KMS-11 (cell line): ENCODE data around the gene MYZAP.

Experiments
- H2AFZ ChIP-seq: fragments of 200-600 bp; sonication (generic); 2 replicates; pipeline ENCODE4 v1.6.1; 2016; ENCODE audit warnings: antibody characterized with exemption, mixed run types, low read depth
- H3K27ac ChIP-seq: fragments of 200-600 bp; sonication (generic); 2 replicates; pipeline ENCODE4 v1.6.1; 2016; ENCODE audit warnings: mild to moderate bottlenecking, mixed run types
- H3K27me3 ChIP-seq: fragments of 200-600 bp; sonication (generic); 2 replicates; pipeline ENCODE4 v1.6.1; 2017; ENCODE audit warnings: mild to moderate bottlenecking, low read depth, mixed run types, moderate library complexity; ENCODE audit not compliant: insufficient read depth
- H3K36me3 ChIP-seq: fragments of 200-600 bp; sonication (generic); 2 replicates; pipeline ENCODE4 v1.6.1; 2017; ENCODE audit warnings: mild to moderate bottlenecking, mixed run types; ENCODE audit not compliant: insufficient read depth
- H3K4me1 ChIP-seq: fragments of 200-600 bp; sonication (generic); 2 replicates; pipeline ENCODE4 v1.6.1; 2016; ENCODE audit warnings: mild to moderate bottlenecking, low read depth, mixed run types; ENCODE audit not compliant: poor library complexity, severe bottlenecking
- H3K4me2 ChIP-seq: fragments of 200-600 bp; sonication (generic); 2 replicates; pipeline ENCODE4 v1.7.0; 2016; ENCODE audit warnings: mild to moderate bottlenecking, mixed run types
- H3K4me3 ChIP-seq: fragments of 200-600 bp; sonication (generic); IDR thresholded peaks from 2 replicates; pipeline ENCODE4 v1.6.1; 2017; ENCODE audit warnings: low read depth, low read length, mixed read lengths; ENCODE audit not compliant: insufficient read depth
- H3K79me2 ChIP-seq: fragments of 200-600 bp; sonication (generic); 2 replicates; pipeline ENCODE4 v1.6.1; 2016; ENCODE audit warnings: low read depth, mixed run types; ENCODE audit not compliant: insufficient read depth
- H3K9ac ChIP-seq: fragments of 200-600 bp; sonication (generic); 2 replicates; pipeline ENCODE4 v1.6.1; 2016; ENCODE audit warnings: mild to moderate bottlenecking, mixed run types
- H4K20me1 ChIP-seq: fragments of 200-600 bp; sonication (generic); 2 replicates; pipeline ENCODE4 v1.6.1; 2016; ENCODE audit warnings: mild to moderate bottlenecking, mixed run types; ENCODE audit not compliant: insufficient read depth
- CTCF ChIP-seq: fragments of 200-600 bp; sonication (generic); conservative IDR thresholded peaks from 2 replicates; pipeline ENCODE4 v1.6.1; 2017; ENCODE audit warnings: low read depth, mild to moderate bottlenecking, antibody characterized with exemption, low read length, moderate library complexity, mixed read lengths

Gene MYZAP

DNA sequence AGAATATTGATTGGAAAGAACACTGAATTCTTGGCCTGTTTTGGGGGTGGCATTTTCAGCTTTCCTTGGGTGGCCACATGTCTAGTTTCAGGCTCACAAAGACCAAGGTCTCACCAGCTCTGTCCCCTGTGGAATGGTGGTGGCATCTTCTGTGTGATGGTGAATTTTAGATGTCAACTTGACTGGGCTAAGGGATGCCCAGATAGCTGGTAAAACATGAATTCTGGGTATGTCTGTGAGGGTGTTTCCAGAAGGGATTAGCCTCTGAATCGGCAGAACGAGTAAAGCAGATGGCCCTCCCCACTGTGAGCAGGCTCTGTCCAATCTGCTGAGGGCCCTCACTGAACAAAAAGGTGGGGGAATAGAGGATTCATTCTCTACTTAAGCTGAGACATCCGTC, 34.4 kb upstream of the MYZAP start:
- TF ChIP-seq CTCF, result no peak
- Histone ChIP-seq H3K36me3 (no peaks in the 10 kb centered on the region), H4K20me1 (no peaks in the 10 kb centered on the region), H3K27ac (no peak overlapping the region), H3K9ac (no peak overlapping the region), H3K4me2 (no peak overlapping the region), H3K79me2 (no peaks in the 10 kb centered on the region), H3K27me3 (no peaks in the 10 kb centered on the region), H3K4me1 (no peaks in the 10 kb centered on the region), H2AFZ (no peak overlapping the region), H3K4me3 (no peak overlapping the region)

DNA sequence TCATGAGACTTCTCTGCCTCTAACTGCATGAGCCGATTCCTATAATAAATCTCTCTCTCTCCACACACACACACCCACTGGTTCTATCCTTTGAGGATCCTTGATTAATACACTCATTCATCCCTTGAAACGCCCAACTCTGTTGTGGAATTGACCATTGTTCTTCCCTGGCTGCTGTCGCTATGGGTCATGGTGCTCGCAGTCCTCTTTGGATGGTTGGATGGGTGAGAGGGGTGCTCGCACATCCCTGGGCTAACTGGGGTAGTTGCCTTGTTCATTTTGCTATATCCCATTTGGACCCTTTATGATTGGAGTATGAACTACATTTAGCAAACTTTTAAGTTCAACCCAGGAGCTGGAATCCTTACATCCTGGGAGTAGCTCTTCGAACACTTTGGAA, 33.9 kb upstream of the MYZAP start:
- H3K27ac ChIP-seq, result no peak overlapping the region
- no peaks in the 10 kb centered on the region for H3K4me1 ChIP-seq
- no peak for TF ChIP-seq CTCF
- H4K20me1 ChIP-seq, result no peaks in the 10 kb centered on the region
- H3K27me3 ChIP-seq, result no peaks in the 10 kb centered on the region
- no peak overlapping the region for H3K9ac ChIP-seq
- no peak overlapping the region for H3K4me2 ChIP-seq
- no peak overlapping the region for H3K4me3 ChIP-seq
- no peak overlapping the region for H2AFZ ChIP-seq
- H3K79me2 ChIP-seq, result no peaks in the 10 kb centered on the region
- H3K36me3 ChIP-seq, result no peaks in the 10 kb centered on the region

- no peak overlapping the region for H3K4me2 ChIP-seq
- TF ChIP-seq CTCF, result peak; percentile 88
- H3K27ac ChIP-seq, result no peak overlapping the region
- no peaks in the 10 kb centered on the region for H3K4me1 ChIP-seq
- no peaks in the 10 kb centered on the region for H3K27me3 ChIP-seq
- no peak overlapping the region for H3K9ac ChIP-seq
- H3K4me3 ChIP-seq, result no peak overlapping the region
- H3K79me2 ChIP-seq, result no peaks in the 10 kb centered on the region
- H3K36me3 ChIP-seq, result no peaks in the 10 kb centered on the region
- H4K20me1 ChIP-seq, result no peaks in the 10 kb centered on the region
- H2AFZ ChIP-seq, result no peak overlapping the region
These were observed 31.8 kb upstream of the MYZAP start for GRCh38 chr15:57559875-57560274.

GRCh38 chr15:57561041-57561711, 30.5 kb upstream of the MYZAP start:
- Histone ChIP-seq H4K20me1 (no peaks in the 10 kb centered on the region), H3K27me3 (no peaks in the 10 kb centered on the region), H3K36me3 (no peaks in the 10 kb centered on the region), H2AFZ (no peak overlapping the region), H3K4me2 (no peak overlapping the region), H3K79me2 (no peaks in the 10 kb centered on the region), H3K4me1 (no peaks in the 10 kb centered on the region), H3K4me3 (no peak overlapping the region), H3K27ac (no peak overlapping the region), H3K9ac (no peak overlapping the region)
- TF ChIP-seq CTCF, result peak; percentile 93
